GM18909 (cell line): ENCODE data around the gene CAPN13.

Source experiments
- ATAC-seq: cut with Tn5 transposase; IDR thresholded peaks from one replicate; pipeline ENCODE4 v1.9.1; 2021; ENCODE audit warnings: mild to moderate bottlenecking; ENCODE audit not compliant: unreplicated experiment, poor library complexity

The CAPN13 gene, protein sequence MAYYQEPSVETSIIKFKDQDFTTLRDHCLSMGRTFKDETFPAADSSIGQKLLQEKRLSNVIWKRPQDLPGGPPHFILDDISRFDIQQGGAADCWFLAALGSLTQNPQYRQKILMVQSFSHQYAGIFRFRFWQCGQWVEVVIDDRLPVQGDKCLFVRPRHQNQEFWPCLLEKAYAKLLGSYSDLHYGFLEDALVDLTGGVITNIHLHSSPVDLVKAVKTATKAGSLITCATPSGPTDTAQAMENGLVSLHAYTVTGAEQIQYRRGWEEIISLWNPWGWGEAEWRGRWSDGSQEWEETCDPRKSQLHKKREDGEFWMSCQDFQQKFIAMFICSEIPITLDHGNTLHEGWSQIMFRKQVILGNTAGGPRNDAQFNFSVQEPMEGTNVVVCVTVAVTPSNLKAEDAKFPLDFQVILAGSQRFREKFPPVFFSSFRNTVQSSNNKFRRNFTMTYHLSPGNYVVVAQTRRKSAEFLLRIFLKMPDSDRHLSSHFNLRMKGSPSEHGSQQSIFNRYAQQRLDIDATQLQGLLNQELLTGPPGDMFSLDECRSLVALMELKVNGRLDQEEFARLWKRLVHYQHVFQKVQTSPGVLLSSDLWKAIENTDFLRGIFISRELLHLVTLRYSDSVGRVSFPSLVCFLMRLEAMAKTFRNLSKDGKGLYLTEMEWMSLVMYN

DNA sequence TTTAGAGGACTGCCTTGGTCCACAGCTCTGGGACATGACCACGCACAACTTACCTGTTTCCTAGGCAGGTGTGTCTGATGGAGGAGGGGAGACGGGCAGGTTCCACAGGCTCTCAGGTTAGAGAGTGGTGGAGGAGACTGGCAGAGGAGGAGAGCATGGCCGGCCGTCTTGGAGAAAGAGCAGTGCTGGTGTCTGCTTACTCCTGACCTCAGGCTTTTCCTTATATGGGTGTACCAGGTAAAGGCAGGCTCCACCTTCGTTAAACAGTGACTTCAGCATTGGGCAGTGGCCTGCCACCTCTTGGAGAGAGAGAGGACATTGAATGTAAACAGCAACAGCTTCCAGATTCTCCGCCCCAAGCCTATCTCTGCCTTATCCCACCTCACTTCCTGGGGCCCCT is at the start of gene CAPN13:
Gene CAPN13 (minus strand): TSS at position 198 of the 400 bp plus-strand sequence. CDS start 20,121 bp downstream, outside the sequence.
- ATAC-seq, result no peak

DNA sequence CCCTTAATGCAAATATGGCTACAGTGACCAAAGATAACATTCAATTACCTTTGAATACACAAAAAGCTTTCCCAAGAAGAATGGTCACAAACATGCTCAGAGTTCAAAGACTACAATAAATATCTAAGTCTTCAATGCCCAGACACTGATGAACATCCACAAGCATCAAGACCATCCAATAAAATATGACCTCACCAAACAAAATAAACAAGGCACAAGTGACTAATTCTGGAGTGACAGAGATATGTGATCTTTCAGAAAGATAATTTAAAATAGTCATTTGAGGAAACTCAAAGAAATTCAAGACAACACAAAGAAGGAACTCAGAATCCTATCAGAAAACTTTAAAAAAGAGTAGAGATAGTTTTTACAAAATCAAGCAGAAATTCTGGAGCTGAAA is 40.6 kb upstream of the CAPN13 start:
- no peak for ATAC-seq

DNA sequence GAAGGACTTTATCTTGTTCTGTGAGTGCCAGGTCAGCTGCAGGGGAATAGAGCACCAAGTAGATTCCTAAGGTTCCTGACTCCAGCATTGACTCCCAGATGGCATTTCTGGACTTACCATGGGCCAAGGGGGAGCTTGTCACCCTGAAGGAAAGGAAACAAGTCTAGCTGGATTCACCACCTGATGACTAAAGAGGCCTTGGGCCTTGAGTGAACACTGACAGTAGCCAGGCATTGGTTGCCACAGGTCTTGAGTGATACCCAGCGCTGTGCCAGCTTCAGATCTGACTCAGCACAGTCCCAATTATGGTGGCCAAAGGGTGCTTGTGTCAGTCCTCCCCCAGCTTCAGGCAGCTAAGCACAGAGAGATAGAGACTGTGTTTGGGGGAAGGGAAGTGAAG is 40.1 kb upstream of the CAPN13 start:
- no peak for ATAC-seq

DNA sequence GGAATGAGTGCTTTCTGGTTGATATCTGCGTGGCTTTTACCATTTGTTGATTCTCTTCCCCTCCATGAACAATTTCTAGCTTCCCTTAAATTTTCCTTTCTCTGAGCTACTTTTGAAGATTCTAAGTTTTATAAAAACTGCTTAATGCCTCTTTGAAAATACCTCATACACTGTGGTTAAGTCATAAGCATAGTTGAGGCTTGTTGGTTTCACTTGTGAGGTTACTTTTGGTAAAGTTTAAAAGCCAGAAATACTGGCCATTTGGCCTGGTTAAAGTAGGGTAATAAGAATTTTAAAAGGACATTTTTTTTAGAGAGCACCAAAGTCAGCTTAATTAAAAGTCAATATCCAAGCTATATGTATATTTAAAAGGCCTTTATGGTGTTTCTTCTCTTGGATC is 21.3 kb upstream of the CAPN13 start:
- no peak for ATAC-seq

DNA sequence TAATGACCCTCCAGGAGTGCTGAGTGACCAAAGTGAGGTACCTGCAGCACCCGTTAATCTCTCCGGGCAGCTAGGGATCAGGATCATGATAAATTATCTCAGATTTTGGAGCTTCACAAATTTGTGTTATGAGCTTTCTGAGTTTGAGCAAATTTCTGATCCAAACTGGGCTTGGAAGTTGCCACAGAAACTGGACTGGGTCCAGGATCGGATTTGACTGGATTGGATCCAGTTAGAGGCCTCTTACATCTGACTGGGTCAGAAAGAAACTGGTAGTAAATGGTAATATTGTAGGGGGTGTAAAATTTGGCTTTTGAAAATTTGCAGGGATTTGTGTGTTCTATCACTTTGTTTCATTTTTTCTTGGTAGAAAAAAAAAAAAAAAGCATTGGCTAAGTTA is 19.7 kb upstream of the CAPN13 start:
- ATAC-seq, result no peak

DNA sequence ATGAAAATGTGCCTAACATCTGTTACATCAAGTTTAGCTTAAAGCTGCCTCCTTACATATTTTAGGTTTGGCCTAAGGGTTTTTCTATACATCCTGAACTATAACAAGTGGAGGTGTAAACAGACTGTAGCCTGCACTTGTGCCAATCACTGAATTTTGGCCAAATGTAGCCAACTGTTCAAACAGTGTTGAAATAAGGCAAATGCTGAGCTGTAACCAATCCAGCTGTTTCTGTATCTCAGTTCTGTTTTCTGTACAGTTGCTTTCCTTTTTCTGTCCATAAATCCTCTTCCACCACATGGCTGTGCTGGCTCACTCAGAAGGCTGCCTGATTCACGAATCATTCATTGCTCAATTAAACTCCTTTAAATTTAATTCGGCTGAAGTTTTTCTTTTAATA is 19.2 kb upstream of the CAPN13 start:
- ATAC-seq, result no peak

DNA sequence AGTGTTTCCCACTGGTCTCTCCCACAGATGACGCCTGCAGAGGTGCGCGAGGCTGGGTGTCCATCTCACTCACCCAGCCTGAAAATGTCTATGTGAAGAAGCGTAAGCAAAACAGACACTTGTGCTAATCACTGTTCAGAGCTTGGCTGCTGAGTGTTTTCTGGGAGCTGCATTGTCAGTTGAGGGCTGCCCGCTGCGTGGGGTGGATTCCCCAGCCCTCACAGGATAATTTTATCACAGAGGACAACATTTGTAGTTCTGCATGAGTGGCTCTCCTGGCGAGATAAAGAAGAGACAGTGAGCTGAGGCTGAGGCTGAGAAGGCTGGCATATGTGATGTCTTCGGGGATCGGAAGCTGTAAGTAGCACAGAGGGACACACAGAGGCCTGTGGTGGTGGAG is 16.2 kb upstream of the CAPN13 start:
- ATAC-seq, result no peak

DNA sequence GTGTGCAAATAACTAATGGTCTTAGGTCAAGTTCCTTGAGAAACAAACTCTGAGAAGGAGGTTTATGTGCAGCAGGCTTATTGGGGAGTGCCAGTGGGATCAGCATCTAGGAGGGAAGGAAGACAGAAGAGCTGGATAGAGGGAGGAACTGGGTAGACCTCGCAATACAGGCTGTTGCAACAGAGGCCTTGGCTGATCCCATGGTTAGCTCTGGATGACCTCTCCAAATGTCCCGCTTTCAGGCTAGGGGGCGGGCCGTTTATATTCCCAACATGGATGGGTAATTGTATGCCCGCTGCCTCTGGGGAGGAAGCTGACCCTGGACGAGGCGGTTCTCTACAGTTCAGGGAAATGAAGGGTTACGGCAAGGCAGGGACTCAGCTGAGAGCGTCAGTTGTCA is 14.7 kb upstream of the CAPN13 start:
- no peak for ATAC-seq

DNA sequence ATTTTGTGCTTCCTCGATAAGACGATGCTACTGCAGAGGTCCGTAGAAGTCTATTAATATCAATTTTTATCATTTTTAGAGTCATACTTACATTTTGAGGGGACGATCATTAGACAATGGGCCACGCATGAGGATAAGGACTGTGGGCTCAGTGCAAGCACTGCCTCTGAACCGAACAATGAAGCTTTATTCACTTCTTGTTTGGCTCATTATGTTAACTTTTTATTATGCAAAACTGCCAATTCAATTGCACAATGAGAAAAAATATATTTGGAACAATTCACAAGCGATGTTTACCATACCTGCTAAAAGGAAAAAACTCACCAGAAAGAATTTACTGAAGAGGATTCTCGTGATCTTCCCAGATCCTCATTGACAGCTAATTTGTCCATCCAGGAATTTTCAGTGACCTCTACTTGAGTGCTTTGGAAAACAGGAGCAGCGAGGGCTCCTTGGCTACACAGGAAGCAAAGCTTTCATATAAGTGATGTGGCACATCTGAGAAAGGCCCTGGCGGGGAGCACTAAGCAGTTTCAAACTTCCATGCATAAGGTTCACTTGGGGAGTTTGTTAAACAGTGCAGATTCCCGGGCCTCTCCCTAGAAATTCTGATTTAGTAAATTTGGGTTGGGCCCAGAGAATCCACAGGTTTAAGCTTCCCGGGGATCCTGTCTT is 13.3 kb upstream of the CAPN13 start:
- ATAC-seq, result no peak

DNA sequence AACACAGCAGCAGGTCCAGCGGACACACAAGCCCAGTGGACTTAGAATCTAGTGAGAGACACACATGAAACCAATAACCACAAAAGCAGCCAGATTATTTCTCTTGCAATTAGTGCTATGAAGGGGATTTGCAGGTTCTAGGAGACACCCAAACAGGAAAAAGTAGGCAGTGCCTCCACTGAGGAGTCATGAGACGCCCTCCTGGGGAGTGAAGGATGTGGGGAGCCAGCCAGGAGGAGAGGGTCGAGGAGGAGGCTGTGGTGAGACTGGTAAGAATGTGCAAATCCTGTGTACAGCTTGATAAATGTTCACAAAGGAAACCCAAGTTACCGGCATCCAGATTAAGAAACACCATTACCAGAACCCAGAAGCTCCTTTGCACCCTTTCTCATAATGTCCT is 2.7 kb upstream of the CAPN13 start:
- ATAC-seq, result no peak

DNA sequence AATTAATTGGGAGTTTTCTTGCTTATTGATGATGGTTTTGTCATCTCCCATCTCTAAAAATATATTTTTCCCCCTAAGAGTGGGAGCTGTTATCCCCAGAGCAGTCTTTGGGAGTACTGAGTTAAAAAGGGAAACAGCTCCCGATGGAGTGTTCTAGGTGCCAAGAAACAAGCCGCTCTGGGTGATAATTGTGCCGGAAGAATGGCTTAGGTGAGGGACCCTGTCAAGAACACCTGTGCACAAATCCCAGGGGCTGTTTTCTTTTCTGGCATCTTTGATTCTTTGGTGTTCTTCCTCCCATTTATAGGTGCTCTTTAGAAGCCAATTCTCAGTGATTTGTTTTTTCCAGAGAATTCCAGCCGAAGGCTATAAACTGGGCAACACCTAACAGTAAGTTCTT is 1.4 kb upstream of the CAPN13 start:
- no peak for ATAC-seq

DNA sequence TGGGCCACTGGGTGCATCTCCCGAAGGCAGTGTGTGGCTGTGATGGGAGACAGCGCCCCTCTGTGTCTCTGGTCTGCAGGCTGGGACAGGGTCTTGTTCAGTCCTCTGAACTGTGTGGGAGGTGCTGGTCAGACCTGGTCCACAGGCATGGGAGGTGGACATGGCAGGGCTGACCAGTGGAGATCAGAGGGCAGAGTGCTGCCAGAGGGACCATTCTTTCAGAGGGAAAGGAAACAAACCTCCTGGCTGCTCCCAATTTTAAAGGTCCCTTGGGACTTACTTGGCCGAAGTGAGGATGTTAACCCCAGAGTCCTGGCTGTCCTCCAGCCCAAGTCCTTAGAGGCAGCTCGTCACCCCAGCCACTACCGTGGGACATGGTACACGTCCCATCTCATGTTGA is 4.0 kb downstream of the CAPN13 start:
- no peak for ATAC-seq

DNA sequence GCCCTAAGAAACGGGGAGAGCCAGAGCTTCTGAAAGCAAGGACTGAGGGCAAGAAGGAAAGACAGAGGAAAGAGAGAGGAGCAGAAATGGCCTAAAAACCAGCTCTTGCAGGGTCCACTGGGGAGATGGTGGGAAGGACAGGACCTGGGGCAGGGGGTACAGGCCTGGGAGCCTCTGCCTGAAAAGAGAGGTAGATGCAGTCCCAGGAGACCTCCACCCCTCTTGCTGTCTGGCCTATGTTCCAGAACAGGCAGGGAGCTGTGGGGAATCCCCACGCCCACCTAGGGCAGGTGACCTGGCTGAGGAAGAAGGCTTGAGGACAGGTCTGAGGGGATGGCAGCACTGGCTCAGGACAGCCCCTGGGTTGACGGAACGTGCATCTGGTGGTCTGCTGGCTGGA is 4.6 kb downstream of the CAPN13 start:
- no peak for ATAC-seq

DNA sequence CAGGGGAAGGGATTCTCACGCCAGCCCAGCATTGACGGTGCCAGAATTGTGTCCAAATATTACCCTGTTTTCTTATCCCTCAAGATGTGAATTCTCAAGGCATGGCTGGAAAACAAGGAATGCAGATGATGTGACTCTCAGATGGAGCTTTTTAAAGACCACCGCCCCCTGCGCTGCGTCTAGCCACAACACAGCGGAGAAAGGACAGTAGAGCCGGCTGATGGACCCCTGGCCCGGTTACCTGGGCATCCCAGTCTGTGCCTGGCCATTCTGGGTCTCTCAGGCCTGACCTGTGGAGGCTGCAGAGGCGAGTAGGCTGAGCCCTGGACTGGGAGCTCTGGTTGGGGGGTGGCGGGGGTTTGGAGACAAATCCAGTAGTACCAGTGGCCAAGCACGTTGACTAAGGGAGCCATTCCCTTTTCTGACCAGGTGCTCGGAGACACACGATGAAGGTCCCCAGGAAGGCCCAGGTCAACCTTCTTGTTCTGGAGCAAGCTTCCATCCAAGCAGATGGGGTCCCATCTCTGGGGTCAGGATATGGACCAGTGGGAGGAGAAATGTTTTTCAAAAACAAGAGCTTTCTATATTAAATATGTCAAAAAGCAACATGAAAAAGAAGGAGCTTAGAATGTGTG is 5.3 kb downstream of the CAPN13 start:
- ATAC-seq, result no peak

DNA sequence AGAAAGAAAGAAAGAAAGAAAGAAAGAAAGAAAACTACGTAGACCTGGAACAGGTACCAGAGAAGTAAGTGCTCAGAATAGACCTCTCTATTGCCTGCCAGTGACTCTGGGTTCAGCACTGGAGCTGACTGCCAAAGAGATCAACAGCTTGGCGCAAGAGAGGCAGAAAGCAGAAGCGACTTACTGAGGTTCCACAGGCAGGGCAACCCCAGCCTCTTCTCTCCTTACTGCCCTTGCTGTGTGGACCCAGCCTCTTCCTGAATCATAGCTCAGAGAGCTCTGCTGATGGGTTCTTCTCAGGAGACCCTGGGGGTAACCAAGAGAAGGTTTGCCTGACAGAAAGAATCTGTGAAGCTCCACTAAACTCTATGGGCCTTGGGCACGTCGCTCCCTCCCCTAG is 7.1 kb downstream of the CAPN13 start:
- no peak for ATAC-seq

DNA sequence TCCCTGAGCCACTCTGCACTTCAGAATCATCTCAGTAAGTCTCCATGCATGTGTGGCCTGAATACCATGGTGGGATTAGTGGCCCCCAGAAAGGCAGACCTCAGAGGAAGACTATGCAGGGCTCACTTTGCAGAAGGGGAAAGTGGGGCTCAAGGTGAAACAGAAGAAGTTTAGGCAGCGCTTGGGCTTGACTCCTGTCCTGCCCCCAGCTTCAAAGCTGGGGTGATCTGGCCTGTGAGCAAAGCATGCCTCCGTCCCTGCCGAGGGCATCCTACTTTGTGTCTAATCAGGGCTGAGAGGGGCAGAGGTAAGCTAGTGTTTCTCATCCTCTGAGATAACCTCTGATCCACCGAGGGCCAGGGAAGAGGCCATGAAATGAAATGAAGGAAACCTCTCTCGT is 7.9 kb downstream of the CAPN13 start:
- no peak for ATAC-seq

DNA sequence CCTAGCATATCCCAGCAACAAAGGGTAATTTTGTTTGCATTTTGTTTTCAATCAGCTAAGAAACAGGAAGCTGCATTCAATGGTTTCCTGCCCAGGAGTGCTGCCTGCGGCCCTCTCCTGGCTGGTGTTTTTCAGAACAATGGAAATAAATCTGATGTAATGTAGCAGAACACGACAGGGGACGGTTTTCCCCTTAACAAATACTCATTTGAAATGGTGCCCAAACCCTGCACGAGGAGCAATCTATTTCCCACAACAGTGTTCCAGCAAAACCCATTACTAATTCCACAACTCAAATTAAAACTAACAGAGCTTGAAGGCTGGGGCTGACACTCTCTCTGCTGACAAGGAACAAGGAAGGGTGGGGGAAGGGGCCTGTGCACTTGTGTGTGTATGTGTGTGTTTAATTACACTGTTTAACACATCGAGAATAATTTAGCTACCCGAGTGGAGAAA is 8.7 kb downstream of the CAPN13 start:
- no peak for ATAC-seq

DNA sequence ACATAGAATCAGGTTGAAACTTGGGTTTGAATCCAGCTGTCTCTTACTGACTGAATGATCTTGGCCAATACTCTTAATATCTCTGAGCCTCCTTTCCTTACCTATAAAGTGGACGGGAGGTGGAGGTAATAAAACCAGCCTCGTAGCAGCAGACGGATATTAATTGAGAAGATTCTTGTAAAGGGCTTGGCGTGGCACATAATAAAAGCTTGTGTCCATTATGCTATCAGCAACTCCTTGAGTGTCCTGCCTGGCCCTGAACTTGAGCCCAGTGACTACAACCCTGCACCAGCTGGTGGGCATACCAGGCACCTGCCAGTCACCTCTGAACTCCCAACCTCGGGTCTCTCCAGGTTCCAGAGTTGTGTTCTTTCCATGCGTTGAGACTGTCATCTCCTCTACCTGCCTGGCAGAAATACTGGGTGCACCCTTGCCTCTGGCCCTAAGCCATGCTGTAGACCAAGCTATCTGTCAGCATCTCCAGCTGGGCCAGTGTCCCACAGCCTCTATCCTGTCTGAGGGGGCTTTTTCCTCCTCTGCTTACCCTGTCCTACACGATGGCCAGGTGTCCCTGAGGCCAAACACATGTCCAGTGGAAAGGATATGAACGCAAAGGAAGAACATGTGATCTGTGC is 9.7 kb downstream of the CAPN13 start:
- no peak for ATAC-seq

DNA sequence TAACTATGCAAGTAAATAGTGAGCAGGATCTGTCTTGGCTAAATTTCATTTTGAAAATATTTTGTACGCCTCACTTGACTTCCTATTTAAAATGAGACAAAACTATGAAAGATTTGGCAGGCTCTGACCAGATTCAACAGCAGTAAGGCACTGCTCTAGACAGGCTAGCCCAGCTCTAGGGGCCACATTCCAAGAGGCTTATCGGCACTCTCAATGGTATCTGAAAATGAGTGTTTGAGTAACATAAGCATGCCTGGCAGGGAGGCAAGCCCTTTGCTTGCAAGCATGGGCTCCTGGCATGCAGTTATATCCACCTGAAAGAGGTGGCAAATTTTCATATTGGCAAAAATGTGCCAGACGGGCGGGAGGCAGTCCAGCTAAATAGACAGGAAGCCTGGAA is 10.5 kb downstream of the CAPN13 start:
- no peak for ATAC-seq

DNA sequence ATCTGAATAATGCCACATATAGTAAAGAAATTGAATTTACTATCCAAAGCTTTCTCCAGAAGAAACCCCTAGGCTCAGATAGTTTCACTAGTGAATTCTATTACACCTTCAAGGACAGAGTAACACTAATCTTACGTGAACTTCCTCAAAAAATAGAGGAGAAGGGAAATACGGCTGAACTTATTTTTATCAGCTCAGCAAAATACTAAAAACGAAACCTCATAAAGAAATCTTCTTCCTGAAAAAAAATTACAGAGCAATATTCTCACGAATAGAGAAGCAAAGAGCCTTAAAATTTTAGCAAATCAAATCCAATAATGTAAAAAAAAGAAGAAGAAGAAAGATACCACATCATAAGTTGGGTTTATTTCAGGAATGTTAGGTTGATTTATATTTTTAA is 14.7 kb downstream of the CAPN13 start:
- no peak for ATAC-seq
